Measurements from ENCODE around the gene WDR93.

DNA sequence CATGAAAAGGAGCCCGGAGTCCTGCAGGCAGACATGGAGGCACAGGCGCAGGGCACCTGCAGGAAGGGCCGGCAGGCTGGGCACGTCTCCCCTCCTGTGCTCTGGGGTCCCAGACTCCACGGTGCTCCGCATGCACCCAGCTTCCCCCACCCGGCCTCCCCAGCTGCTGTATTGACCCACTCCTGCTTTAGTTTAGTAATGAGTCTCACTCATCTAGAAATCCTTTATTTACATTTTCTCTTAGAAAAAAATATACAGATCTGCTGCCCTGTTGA is 94.0 kb downstream of the WDR93 start:
- TF ChIP-seq, protein P1, sequence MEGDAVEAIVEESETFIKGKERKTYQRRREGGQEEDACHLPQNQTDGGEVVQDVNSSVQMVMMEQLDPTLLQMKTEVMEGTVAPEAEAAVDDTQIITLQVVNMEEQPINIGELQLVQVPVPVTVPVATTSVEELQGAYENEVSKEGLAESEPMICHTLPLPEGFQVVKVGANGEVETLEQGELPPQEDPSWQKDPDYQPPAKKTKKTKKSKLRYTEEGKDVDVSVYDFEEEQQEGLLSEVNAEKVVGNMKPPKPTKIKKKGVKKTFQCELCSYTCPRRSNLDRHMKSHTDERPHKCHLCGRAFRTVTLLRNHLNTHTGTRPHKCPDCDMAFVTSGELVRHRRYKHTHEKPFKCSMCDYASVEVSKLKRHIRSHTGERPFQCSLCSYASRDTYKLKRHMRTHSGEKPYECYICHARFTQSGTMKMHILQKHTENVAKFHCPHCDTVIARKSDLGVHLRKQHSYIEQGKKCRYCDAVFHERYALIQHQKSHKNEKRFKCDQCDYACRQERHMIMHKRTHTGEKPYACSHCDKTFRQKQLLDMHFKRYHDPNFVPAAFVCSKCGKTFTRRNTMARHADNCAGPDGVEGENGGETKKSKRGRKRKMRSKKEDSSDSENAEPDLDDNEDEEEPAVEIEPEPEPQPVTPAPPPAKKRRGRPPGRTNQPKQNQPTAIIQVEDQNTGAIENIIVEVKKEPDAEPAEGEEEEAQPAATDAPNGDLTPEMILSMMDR (conservative IDR thresholded peaks at IDR 0.05; ENCODE audit: low read length), result no peak
- no peak for TF ChIP-seq EZH2phosphoT487 (IDR thresholded peaks at IDR 0.05; ENCODE audit: borderline replicate concordance, low read depth, low read length)

Measured in OCI-LY7 (cell line).